ENCODE measurements around the gene ZDHHC8. TPM values are rescaled to one million over a fixed set of nuclear protein-coding genes. Genes with fewer than 3 reads are reported as not detected.

The ZDHHC8 gene
- total and polyA plus RNA-seq, 7 experiments from 2014 or later, result 0.95 to 88.5 (median 65.9) TPM

DNA sequence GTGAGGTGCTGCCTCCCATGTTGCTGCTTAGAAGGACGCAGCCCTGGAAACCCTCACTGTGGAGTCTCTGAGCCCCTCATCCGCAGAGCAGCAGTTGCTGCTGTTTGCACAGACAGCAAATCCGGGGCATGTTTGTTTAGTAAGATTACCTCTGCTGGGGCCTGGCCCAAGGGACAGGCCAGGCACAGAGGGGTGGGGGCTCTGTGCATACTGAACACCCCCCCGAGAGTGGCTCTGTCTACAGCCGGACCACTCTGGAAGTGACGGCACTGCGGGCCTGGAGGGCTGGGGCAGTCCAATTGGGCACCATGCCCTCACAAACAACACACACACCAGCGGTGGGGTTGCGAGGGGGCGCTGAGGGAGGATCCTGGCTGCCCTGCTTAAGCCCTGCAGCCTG lies 42.2 kb downstream of the ZDHHC8 start:
- CTCF ChIA-PET, result no interaction called here
- no peak for DNase-seq
- Histone ChIP-seq H3K27ac (ENCODE audit: low read depth, low read length) (no peak overlapping the region), H3K4me1 (ENCODE audit: control insufficient read depth in 2 of 2, insufficient read depth in 2 of 2, low read length in 2 of 2) (no peaks in the 10 kb centered on the region), H3K36me3 (ENCODE audit: control insufficient read depth in 2 of 3, insufficient read depth in 3 of 3, low read length in 3 of 3) (no peaks in the 10 kb centered on the region), H3K4me3 (ENCODE audit: low read length) (no peak overlapping the region), H3K9me3 (ENCODE audit: control insufficient read depth in 2 of 3, low read length in 3 of 3) (no peaks in the 10 kb centered on the region), H3K27me3 (ENCODE audit: control insufficient read depth in 2 of 2, insufficient read depth in 2 of 2, low read length in 2 of 2) (no peaks in the 10 kb centered on the region)
- intact Hi-C loops (cut with micrococcal nuclease), result no loop called here
- ATAC-seq, result no peak
- peaks cover 0 to 2% (median 0%) of the 10 kb centered on the region in 7 donors for H3K4me1 Mint-ChIP-seq
- POLR2A ChIA-PET, result interaction anchor here (0.5 to 0.6 kb wide), 2 partner anchors 103 to 331 kb away, joined by 3 to 5 read pairs; no protein-coding TSS in a partner anchor
- no peak overlapping the region for H3K27ac Mint-ChIP-seq
- H3K4me3 Mint-ChIP-seq, result no peak overlapping the region
- H3K36me3 Mint-ChIP-seq, result no peaks in the 10 kb centered on the region
- H3K27me3 Mint-ChIP-seq, result no peaks in the 10 kb centered on the region
- H3K9me3 Mint-ChIP-seq, result no peaks in the 10 kb centered on the region

DNA sequence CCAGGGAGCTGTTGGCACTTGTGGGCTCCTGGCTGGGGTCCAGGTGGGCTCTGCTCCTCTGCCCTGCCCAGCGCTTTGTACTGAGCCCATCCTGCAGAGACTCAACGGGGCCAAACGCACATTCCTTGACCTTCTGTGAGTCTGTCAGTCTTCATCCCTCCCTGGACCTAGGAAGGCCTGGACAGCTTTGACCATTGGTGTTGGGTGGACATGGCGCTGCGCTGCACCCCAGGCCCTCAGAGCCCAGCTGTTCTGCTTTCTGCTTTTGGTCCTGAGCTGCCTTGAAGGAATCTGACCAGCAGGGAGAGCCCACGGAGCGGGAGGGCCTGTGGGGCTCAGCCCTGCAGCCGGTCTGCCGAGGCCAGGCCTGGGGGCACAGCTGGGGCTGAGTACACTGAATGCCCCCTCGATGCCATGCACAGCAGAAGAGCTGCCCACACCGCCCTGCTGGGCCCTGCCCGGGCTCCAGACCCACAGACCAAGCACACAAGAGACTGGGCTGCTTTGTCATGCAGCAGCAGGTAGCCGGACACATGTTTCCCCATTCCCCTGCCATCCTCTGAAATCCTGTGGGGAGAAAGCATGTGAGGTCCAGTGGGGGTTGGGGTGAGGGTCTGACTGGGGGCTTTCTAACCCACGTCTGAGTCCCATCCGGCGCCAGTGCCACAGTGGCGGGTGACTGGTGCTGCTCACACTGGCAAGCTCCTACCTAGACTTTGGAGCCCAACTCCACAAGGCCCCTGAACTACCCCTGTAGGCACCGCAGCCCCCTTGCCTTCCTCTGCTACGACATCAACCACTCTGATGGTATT lies 43.4 kb downstream of the ZDHHC8 start:
- no peaks in the 10 kb centered on the region for H3K9me3 Mint-ChIP-seq
- no peaks in the 10 kb centered on the region for H3K36me3 Mint-ChIP-seq
- intact Hi-C loops (cut with micrococcal nuclease), result loop anchor here in 1 of 2 donors (1.0 kb wide), 1 partner anchor 93 kb away; the partner anchor contains the start of gene RTN4R
- Histone ChIP-seq H3K4me3 (ENCODE audit: low read length) (no peak overlapping the region), H3K27ac (ENCODE audit: low read depth, low read length) (no peak overlapping the region), H3K9me3 (ENCODE audit: control insufficient read depth in 2 of 3, low read length in 3 of 3) (no peaks in the 10 kb centered on the region), H3K4me1 (ENCODE audit: control insufficient read depth in 2 of 2, insufficient read depth in 2 of 2, low read length in 2 of 2) (no peaks in the 10 kb centered on the region), H3K27me3 (ENCODE audit: control insufficient read depth in 2 of 2, insufficient read depth in 2 of 2, low read length in 2 of 2) (no peaks in the 10 kb centered on the region), H3K36me3 (ENCODE audit: control insufficient read depth in 2 of 3, insufficient read depth in 3 of 3, low read length in 3 of 3) (no peaks in the 10 kb centered on the region)
- DNase-seq (no peak), ATAC-seq (no peak)
- peaks cover 0 to 2% (median 0%) of the 10 kb centered on the region in 7 donors for H3K4me1 Mint-ChIP-seq
- ChIA-PET CTCF (no interaction called here), POLR2A (no interaction called here)
- no peak overlapping the region for H3K27ac Mint-ChIP-seq
- H3K4me3 Mint-ChIP-seq, result no peak overlapping the region
- no peaks in the 10 kb centered on the region for H3K27me3 Mint-ChIP-seq

DNA sequence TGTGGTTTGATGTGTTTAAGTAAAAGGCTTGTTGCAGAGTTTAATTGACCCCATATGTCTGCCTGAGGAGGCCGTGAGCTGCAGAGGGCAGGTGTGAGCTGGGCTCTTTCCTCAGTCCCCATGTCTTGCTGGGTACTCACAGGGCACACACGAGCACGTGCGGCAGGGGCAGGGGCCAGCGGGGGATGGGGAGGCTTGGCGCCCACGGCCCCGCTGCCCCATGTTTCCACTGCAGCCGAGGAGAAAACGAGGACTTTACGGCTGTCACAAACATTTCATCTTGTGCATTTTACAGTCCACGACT lies 43.9 kb downstream of the ZDHHC8 start:
- Mint-ChIP-seq H3K27ac (no peak overlapping the region), H3K4me3 (no peak overlapping the region), H3K9me3 (no peaks in the 10 kb centered on the region), H3K36me3 (no peaks in the 10 kb centered on the region), H3K4me1 (no peaks in the 10 kb centered on the region), H3K27me3 (no peaks in the 10 kb centered on the region)
- no peak overlapping the region for H3K27ac ChIP-seq (ENCODE audit: low read depth, low read length)
- ChIA-PET POLR2A (no interaction called here), CTCF (no interaction called here)
- no peaks in the 10 kb centered on the region for H3K9me3 ChIP-seq (ENCODE audit: control insufficient read depth in 2 of 3, low read length in 3 of 3)
- ATAC-seq, result no peak
- no peak for DNase-seq
- H3K27me3 ChIP-seq (ENCODE audit: control insufficient read depth in 2 of 2, insufficient read depth in 2 of 2, low read length in 2 of 2), result no peaks in the 10 kb centered on the region
- no peaks in the 10 kb centered on the region for H3K36me3 ChIP-seq (ENCODE audit: control insufficient read depth in 2 of 3, insufficient read depth in 3 of 3, low read length in 3 of 3)
- H3K4me3 ChIP-seq (ENCODE audit: low read length), result no peak overlapping the region
- intact Hi-C loops (cut with micrococcal nuclease), result loop anchor here in 1 of 2 donors (1.0 kb wide), 1 partner anchor 93 kb away; the partner anchor contains the start of gene RTN4R
- no peaks in the 10 kb centered on the region for H3K4me1 ChIP-seq (ENCODE audit: control insufficient read depth in 2 of 2, insufficient read depth in 2 of 2, low read length in 2 of 2)

- Mint-ChIP-seq H3K27me3 (no peaks in the 10 kb centered on the region), H3K9me3 (no peaks in the 10 kb centered on the region), H3K27ac (no peak overlapping the region), H3K36me3 (no peaks in the 10 kb centered on the region), H3K4me1 (no peaks in the 10 kb centered on the region), H3K4me3 (no peak overlapping the region)
- H3K36me3 ChIP-seq (ENCODE audit: control insufficient read depth in 2 of 3, insufficient read depth in 3 of 3, low read length in 3 of 3), result no peaks in the 10 kb centered on the region
- no peaks in the 10 kb centered on the region for H3K4me1 ChIP-seq (ENCODE audit: control insufficient read depth in 2 of 2, insufficient read depth in 2 of 2, low read length in 2 of 2)
- no peaks in the 10 kb centered on the region for H3K27me3 ChIP-seq (ENCODE audit: control insufficient read depth in 2 of 2, insufficient read depth in 2 of 2, low read length in 2 of 2)
- H3K27ac ChIP-seq (ENCODE audit: low read depth, low read length), result no peak overlapping the region
- POLR2A ChIA-PET, result no interaction called here
- CTCF ChIA-PET, result no interaction called here
- intact Hi-C loops (cut with micrococcal nuclease), result no loop called here
- H3K9me3 ChIP-seq (ENCODE audit: control insufficient read depth in 2 of 3, low read length in 3 of 3), result no peaks in the 10 kb centered on the region
- ATAC-seq (no peak), DNase-seq (no peak)
- no peak overlapping the region for H3K4me3 ChIP-seq (ENCODE audit: low read length)
Measured at GRCh38 chr22:20176421-20177085, 44.9 kb downstream of the ZDHHC8 start.

DNA sequence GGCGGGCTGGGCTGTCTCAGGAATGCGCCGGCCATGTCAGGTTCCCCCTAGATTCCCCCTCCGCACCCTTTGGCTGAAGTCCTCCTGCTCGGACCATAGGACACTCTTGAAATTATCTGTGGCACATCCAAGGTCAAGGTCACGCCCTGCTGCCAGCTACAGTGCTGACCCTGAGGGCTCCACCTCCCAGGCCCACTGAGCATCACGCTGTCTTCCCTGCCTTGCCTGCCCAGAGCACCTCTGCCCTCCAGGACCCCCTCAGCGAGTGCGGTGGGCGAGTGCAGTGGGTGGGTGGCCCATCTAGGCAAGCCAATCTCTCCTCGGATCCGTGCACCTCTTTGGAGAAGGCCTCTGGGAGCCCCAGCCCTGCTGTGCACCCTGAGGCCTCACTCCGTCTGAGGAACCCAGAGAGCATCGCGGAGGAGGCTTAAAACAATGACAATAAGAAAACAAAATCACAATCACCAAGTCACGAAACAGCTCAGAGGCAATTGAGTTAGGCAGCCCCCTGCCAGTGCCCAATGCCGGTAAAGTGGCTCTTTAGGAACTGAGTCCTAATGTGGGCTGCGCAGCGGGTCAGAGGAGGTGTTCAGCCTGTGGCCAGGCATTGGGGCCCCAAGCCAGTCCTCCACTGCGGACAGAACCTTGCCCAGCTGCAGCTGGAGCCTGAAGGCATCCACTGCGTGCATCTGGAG lies 45.8 kb downstream of the ZDHHC8 start:
- Histone ChIP-seq H3K27me3 (ENCODE audit: control insufficient read depth in 2 of 2, insufficient read depth in 2 of 2, low read length in 2 of 2) (no peaks in the 10 kb centered on the region), H3K9me3 (ENCODE audit: control insufficient read depth in 2 of 3, low read length in 3 of 3) (no peaks in the 10 kb centered on the region), H3K36me3 (ENCODE audit: control insufficient read depth in 2 of 3, insufficient read depth in 3 of 3, low read length in 3 of 3) (no peaks in the 10 kb centered on the region), H3K27ac (ENCODE audit: low read depth, low read length) (no peak overlapping the region), H3K4me3 (ENCODE audit: low read length) (no peak overlapping the region), H3K4me1 (ENCODE audit: control insufficient read depth in 2 of 2, insufficient read depth in 2 of 2, low read length in 2 of 2) (no peaks in the 10 kb centered on the region)
- intact Hi-C loops (cut with micrococcal nuclease), result no loop called here
- Mint-ChIP-seq H3K4me3 (no peak overlapping the region), H3K9me3 (no peaks in the 10 kb centered on the region), H3K4me1 (no peaks in the 10 kb centered on the region), H3K36me3 (no peaks in the 10 kb centered on the region), H3K27me3 (no peaks in the 10 kb centered on the region), H3K27ac (no peak overlapping the region)
- ChIA-PET CTCF (no interaction called here), POLR2A (no interaction called here)
- no peak for ATAC-seq
- DNase-seq, result no peak

DNA sequence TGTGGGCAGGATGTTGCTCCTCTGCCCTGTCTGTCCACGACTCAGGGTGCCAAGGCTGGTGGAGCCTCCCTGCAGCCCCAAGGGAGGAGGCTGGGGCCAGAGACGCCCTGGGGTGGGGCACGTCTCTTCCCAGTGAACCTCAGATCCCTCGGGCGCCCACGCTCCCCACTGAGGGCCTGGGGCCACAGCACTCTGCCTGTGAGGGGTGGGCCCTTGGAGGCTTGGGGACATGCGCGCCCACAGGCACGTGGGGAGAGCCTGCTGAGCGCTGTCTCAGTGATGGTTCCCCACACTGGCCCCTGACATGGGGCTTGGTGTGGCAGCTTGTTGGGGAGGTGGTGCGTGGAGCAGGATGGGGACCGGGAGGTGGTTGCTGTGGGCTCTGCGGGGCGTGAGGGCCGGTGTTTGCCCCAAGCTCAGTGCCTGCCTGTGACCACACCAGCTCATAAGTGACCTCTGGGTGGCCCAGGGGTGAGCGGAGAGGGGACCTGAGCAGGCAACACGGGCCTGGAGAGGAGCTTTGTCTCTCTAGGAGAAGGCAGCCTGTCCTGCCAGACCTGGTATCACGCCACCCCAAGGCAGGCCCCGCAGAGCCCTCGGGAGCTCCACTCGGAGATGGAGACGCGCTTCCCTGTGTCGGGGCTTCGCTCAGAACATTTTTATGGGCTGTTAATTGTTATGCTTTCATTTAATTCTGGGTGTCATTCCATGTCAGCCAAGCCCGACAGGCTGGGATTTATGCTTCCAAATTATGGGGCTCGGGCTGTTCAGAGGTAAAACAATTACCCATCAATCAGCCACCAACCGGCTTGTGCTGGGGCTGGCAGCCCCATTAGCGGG lies 46.7 kb downstream of the ZDHHC8 start:
- CTCF ChIA-PET, result no interaction called here
- intact Hi-C loops (cut with micrococcal nuclease), result no loop called here
- H3K4me1 Mint-ChIP-seq, result no peaks in the 10 kb centered on the region

More for the DNA sequence above, 46.7 kb downstream of the ZDHHC8 start:
- POLR2A ChIA-PET, result no interaction called here
- DNase-seq (no peak), ATAC-seq (no peak)
- no peak overlapping the region for H3K27ac Mint-ChIP-seq
- no peak overlapping the region for H3K4me3 ChIP-seq (ENCODE audit: low read length)
- H3K4me3 Mint-ChIP-seq, result no peak overlapping the region
- no peaks in the 10 kb centered on the region for H3K36me3 ChIP-seq (ENCODE audit: control insufficient read depth in 2 of 3, insufficient read depth in 3 of 3, low read length in 3 of 3)
- no peaks in the 10 kb centered on the region for H3K9me3 ChIP-seq (ENCODE audit: control insufficient read depth in 2 of 3, low read length in 3 of 3)
- H3K27ac ChIP-seq (ENCODE audit: low read depth, low read length), result no peak overlapping the region
- H3K27me3 ChIP-seq (ENCODE audit: control insufficient read depth in 2 of 2, insufficient read depth in 2 of 2, low read length in 2 of 2), result no peaks in the 10 kb centered on the region
- H3K4me1 ChIP-seq (ENCODE audit: control insufficient read depth in 2 of 2, insufficient read depth in 2 of 2, low read length in 2 of 2), result no peaks in the 10 kb centered on the region
- H3K36me3 Mint-ChIP-seq, result no peaks in the 10 kb centered on the region
- no peaks in the 10 kb centered on the region for H3K9me3 Mint-ChIP-seq
- no peaks in the 10 kb centered on the region for H3K27me3 Mint-ChIP-seq
